CD14-positive monocyte (primary cell): ENCODE results near the gene HDAC4. TPM values are rescaled to one million over a fixed set of nuclear protein-coding genes. Genes with fewer than 3 reads are reported as not detected.

Source experiments
- DNase-seq, 3 donors: peaks; one replicate each; pipeline ENCODE4 v3.0.0-alpha.2; 2011 to 2022
- H2AFZ ChIP-seq: 2 replicates; pipeline ENCODE4 v1.6.0; 2012; ENCODE audit warnings: mild to moderate bottlenecking, low read depth, low read length, inconsistent platforms; ENCODE audit not compliant: insufficient read depth, poor library complexity, severe bottlenecking
- H3K27ac ChIP-seq, 2 donors: 1 replicate in 1 of 2; 2 replicates in 1 of 2; pipeline ENCODE4 v1.5.1; 2012 to 2013; ENCODE audit warnings: low read length in 2 of 2, control low read depth in 1 of 2, inconsistent platforms in 1 of 2, low read depth in 1 of 2, mild to moderate bottlenecking in 1 of 2
- H3K27me3 ChIP-seq, 2 donors: one replicate each; pipeline versions ENCODE4 v1.6.0 to v1.6.1; 2011 to 2013; ENCODE audit warnings: low read length in 2 of 2; ENCODE audit not compliant: control insufficient read depth in 2 of 2, insufficient read depth in 2 of 2
- H3K36me3 ChIP-seq, 2 donors: replicated peaks in 1 of 2; 1 replicate in 1 of 2; 2 replicates in 1 of 2; pipeline versions ENCODE4 v1.5.1 to v1.6.1; 2012 to 2013; ENCODE audit warnings: low read length in 2 of 2, control low read depth in 1 of 2, inconsistent platforms in 1 of 2, mild to moderate bottlenecking in 1 of 2; ENCODE audit not compliant: insufficient read depth in 2 of 2, control insufficient read depth in 1 of 2
- H3K4me1 ChIP-seq, 2 donors: 1 replicate in 1 of 2; 2 replicates in 1 of 2; pipeline versions ENCODE4 v1.5.1 to v1.6.1; 2012 to 2013; ENCODE audit warnings: low read length in 2 of 2, control low read depth in 1 of 2, inconsistent platforms in 1 of 2, mild to moderate bottlenecking in 1 of 2, moderate library complexity in 1 of 2; ENCODE audit not compliant: insufficient read depth in 2 of 2, control insufficient read depth in 1 of 2
- H3K4me2 ChIP-seq: replicated peaks from 2 replicates; pipeline ENCODE3; 2012; ENCODE audit warnings: low read length, moderate library complexity, mild to moderate bottlenecking; ENCODE audit not compliant: poor library complexity, severe bottlenecking; ENCODE audit errors: extremely low read depth
- H3K4me3 ChIP-seq, 3 experiments: fragments of 200-600 bp in 1 of 3; sonication (generic) in 1 of 3; replicated peaks in 1 of 3; 1 replicate in 2 of 3; 2 replicates in 1 of 3; pipeline ENCODE4 v1.5.1; 2011 to 2013; ENCODE audit warnings: low read length in 3 of 3, mild to moderate bottlenecking in 3 of 3, control low read depth in 2 of 3, low read depth in 2 of 3, inconsistent platforms in 1 of 3, moderate library complexity in 1 of 3
- H3K79me2 ChIP-seq: 2 replicates; pipeline ENCODE4 v1.6.0; 2012; ENCODE audit warnings: mild to moderate bottlenecking, control low read depth, inconsistent platforms, low read length, moderate library complexity; ENCODE audit not compliant: insufficient read depth
- H3K9ac ChIP-seq: 2 replicates; pipeline ENCODE4 v1.6.0; 2017; ENCODE audit warnings: low read length, mild to moderate bottlenecking; ENCODE audit not compliant: insufficient read depth, poor library complexity, severe bottlenecking
- H3K9me3 ChIP-seq, 2 donors: replicated peaks in 1 of 2; 1 replicate in 1 of 2; 2 replicates in 1 of 2; pipeline versions ENCODE4 v1.5.1 to v1.6.1; 2012 to 2013; ENCODE audit warnings: low read length in 2 of 2, control low read depth in 1 of 2; ENCODE audit not compliant: control insufficient read depth in 1 of 2, insufficient read depth in 1 of 2
- H4K20me1 ChIP-seq: 2 replicates; pipeline ENCODE4 v1.6.0; 2012; ENCODE audit warnings: mild to moderate bottlenecking, low read length, control low read depth, moderate library complexity; ENCODE audit not compliant: insufficient read depth
- H3K27ac Mint-ChIP-seq, 7 donors: one replicate each; pipeline ENCODE4 v1.8.0; 2020; ENCODE audit warnings: mild to moderate bottlenecking in 7 of 7, mixed read lengths in 7 of 7, moderate library complexity in 6 of 7, inconsistent platforms in 2 of 7
- H3K27me3 Mint-ChIP-seq, 3 donors: one replicate each; pipeline ENCODE4 v1.8.0; 2021 to 2022; ENCODE audit warnings: low read depth in 3 of 3, mild to moderate bottlenecking in 3 of 3, mixed read lengths in 3 of 3, moderate library complexity in 3 of 3, inconsistent platforms in 1 of 3
- H3K36me3 Mint-ChIP-seq, 2 donors: one replicate each; pipeline ENCODE4 v1.8.0; 2020; ENCODE audit warnings: mixed read lengths in 2 of 2, inconsistent platforms in 1 of 2, mild to moderate bottlenecking in 1 of 2
- H3K4me1 Mint-ChIP-seq: one replicate; pipeline ENCODE4 v1.8.0; 2020; ENCODE audit warnings: mild to moderate bottlenecking, mixed read lengths
- H3K4me3 Mint-ChIP-seq, 2 donors: one replicate each; pipeline ENCODE4 v1.8.0; 2020; ENCODE audit warnings: mild to moderate bottlenecking in 2 of 2, mixed read lengths in 2 of 2, moderate library complexity in 1 of 2
- H3K9me3 Mint-ChIP-seq, 7 donors: one replicate each; pipeline ENCODE4 v1.8.0; 2020 to 2022; ENCODE audit warnings: mixed read lengths in 7 of 7, mild to moderate bottlenecking in 6 of 7, moderate library complexity in 6 of 7, inconsistent platforms in 2 of 7
- CTCF ChIP-seq: fragments of 200-600 bp; IDR thresholded peaks from one replicate; pipeline ENCODE4 v1.8.0; 2022; ENCODE audit warnings: antibody characterized with exemption, mild to moderate bottlenecking
- WGBS: methylation state at CpG from one replicate; pipeline ENCODE4 v1.1.5; 2013; ENCODE audit warnings: missing lambda C conversion rate; ENCODE audit not compliant: insufficient coverage; 5-methylcytosine and 5-hydroxymethylcytosine counted together
- intact Hi-C, 2 donors: fragments of 100-400 bp; cut with micrococcal nuclease; formaldehyde crosslinking; loops; one replicate each; pipeline versions ENCODE4 v1.15.0 to v1.15.1; 2023
- polyA plus RNA-seq, 3 donors: library from polyadenylated mRNA; depleted of rRNA in 1 of 3; unstranded in 2 of 3; stranded (reverse) in 1 of 3; fragments of 300-500 nt in 2 of 3; fragments of >200 nt in 1 of 3; fragmentation: Illumina TruSeq in 2 of 3; gene quantifications; 1 replicate in 2 of 3; 2 replicates in 1 of 3; pipeline ENCODE4 v1.2.3, GENCODE V29; 2012 to 2021

The HDAC4 gene
- polyA plus RNA-seq, 3 donors = 3.3 to 23.0 (median 4.5) TPM

- H3K4me2 ChIP-seq = no peak overlapping the region
- H3K4me1 ChIP-seq = no peaks in the 10 kb centered on the region
- peak overlapping the region in 1 of 7 donors; percentile 75 for H3K27ac Mint-ChIP-seq
- peaks cover 38% of the 10 kb centered on the region for H4K20me1 ChIP-seq
- H3K9me3 Mint-ChIP-seq = no peaks in the 10 kb centered on the region
- H3K27me3 Mint-ChIP-seq = peaks cover 0 to 2% (median 0%) of the 10 kb centered on the region in 3 donors
- H3K27ac ChIP-seq = no peak overlapping the region
- no peak overlapping the region for H2AFZ ChIP-seq
- DNase-seq = no peak
- no peak overlapping the region for H3K9ac ChIP-seq
- H3K79me2 ChIP-seq = no peaks in the 10 kb centered on the region
- peaks cover 88 to 94% of the 10 kb centered on the region in 2 donors for H3K36me3 ChIP-seq
- H3K4me3 Mint-ChIP-seq = no peak overlapping the region
- intact Hi-C loops = no loop called here
- H3K4me1 Mint-ChIP-seq = no peaks in the 10 kb centered on the region
- no peaks in the 10 kb centered on the region for H3K9me3 ChIP-seq
- WGBS = 98% methylated on average over 18 of the region's 21 CpGs
- no peak for TF ChIP-seq CTCF
- H3K4me3 ChIP-seq = no peak overlapping the region
- no peaks in the 10 kb centered on the region for H3K27me3 ChIP-seq
- peaks cover 77 to 89% of the 10 kb centered on the region in 2 donors for H3K36me3 Mint-ChIP-seq
Measured at GRCh38 chr2:239068411-239068810, 332.4 kb downstream of the HDAC4 start.

GRCh38 chr2:239067196-239067865 lies 333.5 kb downstream of the HDAC4 start:
- Histone ChIP-seq H2AFZ (no peak overlapping the region), H3K4me1 (no peaks in the 10 kb centered on the region), H3K9ac (no peak overlapping the region), H3K9me3 (no peaks in the 10 kb centered on the region), H3K79me2 (no peaks in the 10 kb centered on the region), H3K4me3 (no peak overlapping the region), H3K27me3 (no peaks in the 10 kb centered on the region), H4K20me1 (peaks cover 45% of the 10 kb centered on the region), H3K36me3 (peaks cover 78 to 91% of the 10 kb centered on the region in 2 donors), H3K4me2 (no peak overlapping the region), H3K27ac (no peak overlapping the region)
- Mint-ChIP-seq H3K4me3 (no peak overlapping the region), H3K4me1 (no peaks in the 10 kb centered on the region), H3K27me3 (peaks cover 0 to 2% (median 0%) of the 10 kb centered on the region in 3 donors), H3K9me3 (no peaks in the 10 kb centered on the region), H3K27ac (peak overlapping the region in 1 of 7 donors; percentile 23), H3K36me3 (peaks cover 69 to 86% of the 10 kb centered on the region in 2 donors)
- WGBS = 96% methylated on average over 23 of the region's 28 CpGs
- no peak for DNase-seq
- no peak for TF ChIP-seq CTCF
- intact Hi-C loops = no loop called here
